OCI-LY1 (cell line): ENCODE results near the gene TMEM63B.

ENCODE experiments used
- EZH2 ChIP-seq: fragments of 200-600 bp; sonication (generic), shearing (Covaris generic); IDR thresholded peaks from 2 replicates; pipeline ENCODE4 v1.8.0; 2017; ENCODE audit warnings: borderline replicate concordance, mixed run types, mild to moderate bottlenecking, antibody characterized with exemption, low read length, moderate library complexity, mixed read lengths
- TF ChIP-seq, protein P1 (sequence below): fragments of 200-600 bp; sonication (generic), shearing (Covaris generic); IDR thresholded peaks from 2 replicates; pipeline ENCODE4 v1.5.1; 2017; ENCODE audit warnings: mild to moderate bottlenecking, antibody characterized with exemption, low read length, moderate library complexity, mixed read lengths

- TF ChIP-seq, protein P1, sequence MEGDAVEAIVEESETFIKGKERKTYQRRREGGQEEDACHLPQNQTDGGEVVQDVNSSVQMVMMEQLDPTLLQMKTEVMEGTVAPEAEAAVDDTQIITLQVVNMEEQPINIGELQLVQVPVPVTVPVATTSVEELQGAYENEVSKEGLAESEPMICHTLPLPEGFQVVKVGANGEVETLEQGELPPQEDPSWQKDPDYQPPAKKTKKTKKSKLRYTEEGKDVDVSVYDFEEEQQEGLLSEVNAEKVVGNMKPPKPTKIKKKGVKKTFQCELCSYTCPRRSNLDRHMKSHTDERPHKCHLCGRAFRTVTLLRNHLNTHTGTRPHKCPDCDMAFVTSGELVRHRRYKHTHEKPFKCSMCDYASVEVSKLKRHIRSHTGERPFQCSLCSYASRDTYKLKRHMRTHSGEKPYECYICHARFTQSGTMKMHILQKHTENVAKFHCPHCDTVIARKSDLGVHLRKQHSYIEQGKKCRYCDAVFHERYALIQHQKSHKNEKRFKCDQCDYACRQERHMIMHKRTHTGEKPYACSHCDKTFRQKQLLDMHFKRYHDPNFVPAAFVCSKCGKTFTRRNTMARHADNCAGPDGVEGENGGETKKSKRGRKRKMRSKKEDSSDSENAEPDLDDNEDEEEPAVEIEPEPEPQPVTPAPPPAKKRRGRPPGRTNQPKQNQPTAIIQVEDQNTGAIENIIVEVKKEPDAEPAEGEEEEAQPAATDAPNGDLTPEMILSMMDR, result no peak
- no peak for TF ChIP-seq EZH2
Measured at GRCh38 chr6:44201200-44201599, 73.8 kb downstream of the TMEM63B start.
